Chondrocyte (in vitro differentiated cells): ENCODE data around the gene IL7R. TPM values are rescaled to one million over a fixed set of nuclear protein-coding genes. Genes with fewer than 3 reads are reported as not detected.

Experiments
- DNase-seq: peaks from one replicate; pipeline ENCODE4 v3.0.0; 2021; ENCODE audit warnings: mixed read lengths, low spot score
- H3K27ac Mint-ChIP-seq: one replicate; pipeline ENCODE4 v1.8.0; 2021; ENCODE audit warnings: mild to moderate bottlenecking, moderate library complexity, mixed read lengths; ENCODE audit not compliant: unreplicated experiment
- H3K27me3 Mint-ChIP-seq: 2 replicates; pipeline ENCODE4 v1.8.0; 2021; ENCODE audit warnings: low read depth, mixed read lengths
- H3K36me3 Mint-ChIP-seq: 2 replicates; pipeline ENCODE4 v1.8.0; 2021; ENCODE audit warnings: low read depth, mixed read lengths
- H3K4me1 Mint-ChIP-seq: 2 replicates; pipeline ENCODE4 v1.8.0; 2021; ENCODE audit warnings: low read depth, mild to moderate bottlenecking, mixed read lengths
- H3K4me3 Mint-ChIP-seq: one replicate; pipeline ENCODE4 v1.8.0; 2021; ENCODE audit warnings: mild to moderate bottlenecking, moderate library complexity, mixed read lengths; ENCODE audit not compliant: unreplicated experiment
- H3K9me3 Mint-ChIP-seq: 2 replicates; pipeline ENCODE4 v1.8.0; 2021; ENCODE audit warnings: low read depth, mixed read lengths
- CTCF ChIP-seq: fragments of 200-600 bp; sonication (generic); IDR thresholded peaks from 2 replicates; pipeline ENCODE4 v1.5.0; 2021; ENCODE audit warnings: antibody characterized with exemption, mild to moderate bottlenecking, moderate library complexity
- total RNA-seq: library from RNA; stranded (reverse); gene quantifications from 3 replicates; pipeline ENCODE4 v1.2.1, GENCODE V29; 2021

IL7R gene
- total RNA-seq, 1 donor from 2014 or later = 0.50 TPM

GRCh38 chr5:35859101-35859661 is 2.5 kb downstream of the IL7R start:
- Mint-ChIP-seq H3K4me3 (no peak overlapping the region), H3K27ac (peak overlapping the region; percentile 28)

GRCh38 chr5:35860686-35861085 is 4.0 kb downstream of the IL7R start:
- peaks cover 59% of the 10 kb centered on the region for H3K4me1 Mint-ChIP-seq
- no peak for TF ChIP-seq CTCF
- H3K36me3 Mint-ChIP-seq = peaks cover 2% of the 10 kb centered on the region
- no peak overlapping the region for H3K27ac Mint-ChIP-seq
- no peak for DNase-seq
- H3K9me3 Mint-ChIP-seq = peaks cover 12% of the 10 kb centered on the region
- H3K27me3 Mint-ChIP-seq = no peaks in the 10 kb centered on the region
- no peak overlapping the region for H3K4me3 Mint-ChIP-seq

More at GRCh38 chr5:35859101-35859661, 2.5 kb downstream of the IL7R start:
- Mint-ChIP-seq H3K36me3 (no peaks in the 10 kb centered on the region), H3K27me3 (no peaks in the 10 kb centered on the region), H3K9me3 (peaks cover 5% of the 10 kb centered on the region), H3K4me1 (peaks cover 62% of the 10 kb centered on the region)
- DNase-seq = no peak
- TF ChIP-seq CTCF = no peak

- peaks cover 12% of the 10 kb centered on the region for H3K9me3 Mint-ChIP-seq
These were observed 5.0 kb downstream of the IL7R start for GRCh38 chr5:35861718-35862117.

GRCh38 chr5:35862126-35862525 is 5.4 kb downstream of the IL7R start:
- H3K4me3 Mint-ChIP-seq = no peak overlapping the region
- H3K27me3 Mint-ChIP-seq = no peaks in the 10 kb centered on the region
- peak overlapping the region; percentile 13 for H3K27ac Mint-ChIP-seq
- TF ChIP-seq CTCF = no peak
- peaks cover 2% of the 10 kb centered on the region for H3K36me3 Mint-ChIP-seq
- DNase-seq = no peak
- peaks cover 12% of the 10 kb centered on the region for H3K9me3 Mint-ChIP-seq
- peaks cover 53% of the 10 kb centered on the region for H3K4me1 Mint-ChIP-seq

More at GRCh38 chr5:35861718-35862117, 5.0 kb downstream of the IL7R start:
- no peak for TF ChIP-seq CTCF
- no peak for DNase-seq
- Mint-ChIP-seq H3K36me3 (peaks cover 2% of the 10 kb centered on the region), H3K27me3 (no peaks in the 10 kb centered on the region), H3K27ac (no peak overlapping the region), H3K4me1 (peaks cover 57% of the 10 kb centered on the region), H3K4me3 (no peak overlapping the region)

- no peak overlapping the region for H3K27ac Mint-ChIP-seq
- no peaks in the 10 kb centered on the region for H3K27me3 Mint-ChIP-seq
- peaks cover 42% of the 10 kb centered on the region for H3K4me1 Mint-ChIP-seq
- no peak overlapping the region for H3K4me3 Mint-ChIP-seq
- DNase-seq = no peak
- H3K9me3 Mint-ChIP-seq = peaks cover 12% of the 10 kb centered on the region
- H3K36me3 Mint-ChIP-seq = peaks cover 2% of the 10 kb centered on the region
- no peak for TF ChIP-seq CTCF
These were observed 6.5 kb downstream of the IL7R start for GRCh38 chr5:35863159-35863558.
